K562 (cell line): ENCODE measurements around the gene TMEM163. TPM values are rescaled to one million over a fixed set of nuclear protein-coding genes. Genes with fewer than 3 reads are reported as not detected.

Experiments
- ATAC-seq: fragments of 200-7000 bp; cut with Tn5 transposase; 3 replicates; pipeline ENCODE4 v1.9.1; 2020; ENCODE audit warnings: moderate library complexity
- BruUV-seq: library from RNA; stranded (reverse); fragments of 400-500 nt; replicated peaks from 2 replicates; lab custom pipeline; 2021; lab: Mats Ljungman, UMichigan
- CTCF ChIA-PET: fragments of 300-600 bp; formaldehyde crosslinking; extraction: SDS; loops from one replicate; lab custom pipeline; 2021; ENCODE audit warnings: low intra/inter-chr PET ratio; lab: Yijun Ruan, JAX
- POLR2A ChIA-PET: fragments of 300-600, 350-650 bp; sonication (Branson Sonifier 250); formaldehyde crosslinking; extraction: SDS; loops from one replicate; lab custom pipeline; 2021; ENCODE audit warnings: antibody characterized with exemption, inconsistent platforms; lab: Yijun Ruan, JAX
- DNase-seq, 4 experiments: peaks; one replicate each; pipeline versions ENCODE4 v3.0.0 to v3.0.0-alpha.2; 2011 to 2018; ENCODE audit warnings: low spot score in 3 of 4, mixed read lengths in 3 of 4; ENCODE audit errors: extremely low read depth in 1 of 4
- FAIRE-seq: peaks from 2 replicates; lab custom pipeline; 2011; peaks lifted over from hg19 to GRCh38; lab: Jason Lieb, UNC
- H2AFZ ChIP-seq: 2 replicates; pipeline ENCODE4 v1.6.0; 2011; ENCODE audit warnings: low read depth, low read length, control low read depth, inconsistent platforms
- H3K27ac ChIP-seq: fragments of 200-600 bp; 3 replicates; pipeline ENCODE4 v1.8.0; 2011; ENCODE audit warnings: low read depth, mild to moderate bottlenecking, control low read depth, inconsistent platforms, low read length, moderate library complexity, mixed read lengths; ENCODE audit errors: extremely low read depth
- H3K27me3 ChIP-seq, 2 experiments: fragments of 300-600 bp in 1 of 2; 2 replicates in 1 of 2; 3 replicates in 1 of 2; pipeline versions ENCODE4 v1.6.0 to v1.8.0; 2011; ENCODE audit warnings: inconsistent platforms in 2 of 2, low read length in 2 of 2, mild to moderate bottlenecking in 1 of 2, mixed read lengths in 1 of 2, moderate library complexity in 1 of 2; ENCODE audit not compliant: control insufficient read depth in 2 of 2, insufficient read depth in 2 of 2
- H3K36me3 ChIP-seq: fragments of 300-600 bp; 3 replicates; pipeline ENCODE4 v1.8.0; 2011; ENCODE audit warnings: mild to moderate bottlenecking, low read length, inconsistent platforms; ENCODE audit not compliant: control insufficient read depth, insufficient read depth
- H3K4me1 ChIP-seq, 2 experiments: fragments of 200-600 bp in 1 of 2; replicated peaks in 1 of 2; 2 replicates in 1 of 2; 3 replicates in 1 of 2; pipeline versions ENCODE4 v1.5.1 to v1.8.0; 2011; ENCODE audit warnings: inconsistent platforms in 2 of 2, low read length in 2 of 2, mild to moderate bottlenecking in 1 of 2, mixed read lengths in 1 of 2, moderate library complexity in 1 of 2; ENCODE audit not compliant: control insufficient read depth in 2 of 2, insufficient read depth in 2 of 2
- H3K4me2 ChIP-seq: 2 replicates; pipeline ENCODE4 v1.6.1; 2011; ENCODE audit warnings: low read length, control low read depth, inconsistent platforms, mixed read lengths; ENCODE audit not compliant: insufficient read depth
- H3K4me3 ChIP-seq: fragments of 200-600 bp; sonication (generic), shearing (Covaris generic); 2 replicates; pipeline ENCODE4 v1.5.1; 2016; ENCODE audit warnings: control low read depth, inconsistent platforms
- H3K79me2 ChIP-seq: fragments of 200-600 bp; 3 replicates; pipeline ENCODE4 v1.8.0; 2011; ENCODE audit warnings: low read length, inconsistent platforms; ENCODE audit not compliant: control insufficient read depth, insufficient read depth
- H3K9ac ChIP-seq, 2 experiments: 2 replicates each; pipeline versions ENCODE4 v1.6.0 to v1.6.1; 2011; ENCODE audit warnings: low read depth in 2 of 2, low read length in 2 of 2, control low read depth in 1 of 2, inconsistent platforms in 1 of 2, mild to moderate bottlenecking in 1 of 2, mixed read lengths in 1 of 2; ENCODE audit not compliant: insufficient read depth in 1 of 2
- H3K9me1 ChIP-seq: one replicate; pipeline ENCODE4 v1.6.0; 2011; ENCODE audit warnings: inconsistent platforms, mild to moderate bottlenecking, low read length, moderate library complexity; ENCODE audit not compliant: control insufficient read depth, insufficient read depth
- H3K9me3 ChIP-seq: replicated peaks from 2 replicates; pipeline ENCODE4 v1.5.1; 2011; ENCODE audit warnings: low read depth, low read length, inconsistent platforms; ENCODE audit not compliant: control insufficient read depth, insufficient read depth
- H4K20me1 ChIP-seq: replicated peaks from 2 replicates; pipeline ENCODE4 v1.6.1; 2011; ENCODE audit warnings: low read length, inconsistent platforms, mixed read lengths; ENCODE audit not compliant: control insufficient read depth, insufficient read depth
- ATF7 ChIP-seq: fragments of 450-650 bp; IDR thresholded peaks from 2 replicates; pipeline ENCODE4 v1.7.1; 2014; ENCODE audit warnings: mild to moderate bottlenecking, moderate library complexity
- BCLAF1 ChIP-seq, 2 experiments: fragments of 450-650 bp in 1 of 2; IDR thresholded peaks; 2 replicates each; pipeline ENCODE4 v1.6.1; 2011 to 2017; ENCODE audit warnings: low read depth in 2 of 2, antibody characterized with exemption in 1 of 2, borderline replicate concordance in 1 of 2, low read length in 1 of 2, mild to moderate bottlenecking in 1 of 2, mixed read lengths in 1 of 2; ENCODE audit not compliant: control insufficient read depth in 1 of 2
- CBX5 ChIP-seq: IDR thresholded peaks from 2 replicates; pipeline ENCODE4 v1.6.1; 2014; ENCODE audit warnings: low read depth, borderline replicate concordance
- EGR1 ChIP-seq: fragments of 450-650 bp; conservative IDR thresholded peaks from 2 replicates; pipeline ENCODE4 v1.6.1; 2017; ENCODE audit warnings: mild to moderate bottlenecking
- HBP1 ChIP-seq: fragments of 450-650 bp; formaldehyde crosslinking; IDR thresholded peaks from 2 replicates; pipeline ENCODE4 v1.4.0; 2022; ENCODE audit warnings: missing genetic modification characterization
- HMGN3 ChIP-seq: IDR thresholded peaks from 2 replicates; pipeline ENCODE4 v1.6.1; 2011; ENCODE audit warnings: borderline replicate concordance, low read depth, mild to moderate bottlenecking, mixed read lengths, low read length; ENCODE audit not compliant: insufficient read length; ENCODE audit errors: extremely low read depth
- JUNB ChIP-seq: fragments of 450-650 bp; formaldehyde crosslinking; conservative IDR thresholded peaks from 2 replicates; pipeline ENCODE4 v1.4.0; 2020; ENCODE audit warnings: mild to moderate bottlenecking
- MAFF ChIP-seq: IDR thresholded peaks from 2 replicates; pipeline ENCODE4 v1.6.1; 2012; ENCODE audit warnings: low read length, improper control_type of control experiment
- NR2C2 ChIP-seq, 2 experiments: fragments of 200-800 bp in 1 of 2; sonication (Bioruptor generic) in 1 of 2; sonication (generic) in 1 of 2; formaldehyde crosslinking in 1 of 2; IDR thresholded peaks; 2 replicates each; pipeline versions ENCODE4 v1.6.1 to v1.8.0; 2016 to 2022; ENCODE audit warnings: mild to moderate bottlenecking in 1 of 2, missing compliant biosample characterization in 1 of 2, missing genetic modification characterization in 1 of 2, missing genetic modification reagents in 1 of 2
- PHTF2 ChIP-seq: fragments of 250-450 bp; sonication (Bioruptor Pico); IDR thresholded peaks from 2 replicates; pipeline ENCODE4 v1.5.0; 2021; ENCODE audit warnings: mild to moderate bottlenecking
- SNAPC5 ChIP-seq: fragments of 250-450 bp; sonication (Bioruptor Pico); IDR thresholded peaks from 2 replicates; pipeline ENCODE4 v1.8.0; 2021; ENCODE audit warnings: moderate library complexity, mild to moderate bottlenecking, inconsistent platforms
- ZC3H11A ChIP-seq: IDR thresholded peaks from 2 replicates; pipeline ENCODE4 v1.6.1; 2012; ENCODE audit warnings: low read depth, low read length, improper control_type of control experiment
- ZFP1 ChIP-seq: fragments of 450-650 bp; formaldehyde crosslinking; IDR thresholded peaks from 2 replicates; pipeline ENCODE4 v1.4.0; 2020; ENCODE audit warnings: mild to moderate bottlenecking, mixed read lengths
- ZNF639 ChIP-seq, 2 experiments: fragments of 200-800 bp in 1 of 2; sonication (Bioruptor generic) in 1 of 2; sonication (generic) in 1 of 2; formaldehyde crosslinking in 1 of 2; IDR thresholded peaks in 1 of 2; conservative IDR thresholded peaks in 1 of 2; 2 replicates each; pipeline versions ENCODE4 v1.5.0 to v1.6.1; 2016 to 2020; ENCODE audit warnings: missing compliant biosample characterization in 1 of 2, missing genetic modification characterization in 1 of 2, missing genetic modification reagents in 1 of 2
- ZNF766 ChIP-seq: fragments of 200-800 bp; sonication (Bioruptor generic); conservative IDR thresholded peaks from 2 replicates; pipeline ENCODE4 v1.6.1; 2016; ENCODE audit warnings: missing genetic modification characterization, missing compliant biosample characterization
- ZNF780A ChIP-seq: fragments of 250-450 bp; sonication (Bioruptor Pico); IDR thresholded peaks from 2 replicates; pipeline ENCODE4 v1.5.0; 2021; ENCODE audit warnings: mild to moderate bottlenecking
- WGBS: fragments of 100-300 bp; shearing (Covaris generic); methylation state at CpG from one replicate; pipeline ENCODE4 v1.1.6; 2016; ENCODE audit warnings: low coverage, mixed read lengths; ENCODE audit not compliant: insufficient coverage; ENCODE audit errors: missing lambda C conversion rate; 5-methylcytosine and 5-hydroxymethylcytosine counted together
- in situ Hi-C: fragments of 300-500 bp; cut with MboI; formaldehyde crosslinking; loops from 4 replicates; pipeline ENCODE4 v1.15.0; 2018; ENCODE audit warnings: inconsistent platforms, mixed read lengths
- intact Hi-C: fragments of 100-400 bp; cut with micrococcal nuclease; formaldehyde crosslinking; loops from 2 replicates; pipeline ENCODE4 v1.14.2; 2022
- polyA plus RNA-seq, 8 experiments: library from polyadenylated mRNA; depleted of rRNA in 4 of 8; stranded (reverse) in 5 of 8; unstranded in 3 of 8; fragments of >200 nt; fragmentation: Nextera tagmentation in 2 of 8; fragmentation: Illumina TruSeq in 1 of 8; extraction: Ambion mirVana in 2 of 8; extraction: Trizol in 1 of 8; gene quantifications; 2 replicates each; pipeline versions ENCODE4 v1.2.1 to v1.2.3, GENCODE V29; 2011 to 2014; ENCODE audit warnings: inconsistent platforms in 1 of 8, missing spikeins in 1 of 8
- total RNA-seq, 7 experiments: library from RNA; depleted of rRNA in 6 of 7; stranded (reverse); fragments of >200 nt in 6 of 7; fragmentation: Illumina TruSeq in 2 of 7; extraction: Trizol in 2 of 7; gene quantifications; 2 replicates each; pipeline versions ENCODE4 v1.2.1 to v1.2.3, GENCODE V29; 2011 to 2021; ENCODE audit warnings: low replicate concordance in 1 of 7

The TMEM163 gene
- total and polyA plus RNA-seq, 9 of the 15 experiments (the other 6 are each of a cell fraction or from before 2014, with no cell fraction given), result 0.04 to 0.68 (median 0.16) TPM; not detected in 3

- no peak overlapping the region for H2AFZ ChIP-seq
- FAIRE-seq, result no peak
- no peaks in the 10 kb centered on the region for H4K20me1 ChIP-seq
- in situ Hi-C loops, result no loop called here
- H3K4me1 ChIP-seq, result no peaks in the 10 kb centered on the region
- H3K9ac ChIP-seq, result no peak overlapping the region
- no peaks in the 10 kb centered on the region for H3K9me3 ChIP-seq
- H3K4me3 ChIP-seq, result no peak overlapping the region
- intact Hi-C loops, result no loop called here
- WGBS, result 1% methylated on average over 8 of the region's 8 CpGs
- H3K9me1 ChIP-seq, result no peaks in the 10 kb centered on the region
- H3K79me2 ChIP-seq, result no peaks in the 10 kb centered on the region
- DNase-seq, result no peak
- no peak overlapping the region for H3K4me2 ChIP-seq
- no peaks in the 10 kb centered on the region for H3K36me3 ChIP-seq
- ChIA-PET POLR2A (no interaction called here), CTCF (no interaction called here)
- H3K27ac ChIP-seq, result no peak overlapping the region
- H3K27me3 ChIP-seq, result peaks cover 0 to 6% of the 10 kb centered on the region in 2 experiments; a peak in 2 of 5 replicates
- no peak for ATAC-seq
- BruUV-seq, result no TSS peak
- TF ChIP-seq CBX5, result no peak
- TF ChIP-seq ZNF766 (CRISPR knock-in tag), result no peak
- TF ChIP-seq EGR1, result no peak
- no peak for TF ChIP-seq NR2C2 (CRISPR knock-in tag; IDR thresholded peaks at IDR 0.05)
- TF ChIP-seq NR2C2 (tag; IDR thresholded peaks at IDR 0.05), result no peak
- TF ChIP-seq ZFP1 (CRISPR knock-in tag), result no peak
- TF ChIP-seq HBP1 (CRISPR knock-in tag), result no peak
- TF ChIP-seq HMGN3, result no peak
- TF ChIP-seq BCLAF1 (IDR thresholded peaks at IDR 0.05; ENCODE audit: borderline replicate concordance in 1 of 2, control insufficient read depth in 1 of 2, low read depth in 2 of 2, low read length in 1 of 2), result no peak
- TF ChIP-seq PHTF2 (CRISPR knock-in tag), result no peak
- TF ChIP-seq MAFF, result no peak
- no peak for TF ChIP-seq ZC3H11A
- TF ChIP-seq ZNF780A (CRISPR knock-in tag), result no peak
- no peak for TF ChIP-seq SNAPC5 (CRISPR knock-in tag)
- no peak for TF ChIP-seq ZNF639 (CRISPR knock-in tag; conservative IDR thresholded peaks at IDR 0.05 in 1 of 2, IDR thresholded peaks at IDR 0.05 in 1 of 2)
- TF ChIP-seq ATF7, result no peak
- no peak for TF ChIP-seq JUNB
Observed at GRCh38 chr2:134586326-134586965, 132.4 kb downstream of the TMEM163 start.
